CD4-positive, CD25-positive, alpha-beta regulatory T cell (primary cell): ENCODE data around the gene ASB18. TPM values are rescaled to one million over a fixed set of nuclear protein-coding genes. Genes with fewer than 3 reads are reported as not detected.

Source experiments
- ATAC-seq, 2 donors: fragments of 150-1000 bp; cut with Tn5 transposase; one replicate each; pipeline ENCODE4 v1.10.0; 2021; ENCODE audit warnings: low read depth in 2 of 2, moderate number of reproducible peaks in 2 of 2, moderate library complexity in 1 of 2
- DNase-seq, 3 donors: peaks; one replicate each; pipeline versions ENCODE4 v3.0.0 to v3.0.0-alpha.2; 2012 to 2022; ENCODE audit warnings: mixed read lengths in 1 of 3
- H3K27ac ChIP-seq: one replicate; pipeline ENCODE4 v1.7.0; 2013; ENCODE audit warnings: mild to moderate bottlenecking, low read length; ENCODE audit not compliant: insufficient read depth, poor library complexity, severe bottlenecking
- H3K27me3 ChIP-seq: one replicate; pipeline ENCODE4 v1.7.0; 2013; ENCODE audit warnings: low read length; ENCODE audit not compliant: control insufficient read depth, insufficient read depth
- H3K36me3 ChIP-seq: one replicate; pipeline ENCODE4 v1.7.0; 2013; ENCODE audit warnings: mild to moderate bottlenecking, low read length, moderate library complexity; ENCODE audit not compliant: control insufficient read depth, insufficient read depth
- H3K4me1 ChIP-seq: 2 replicates; pipeline ENCODE4 v1.7.0; 2013; ENCODE audit warnings: mild to moderate bottlenecking, low read length; ENCODE audit not compliant: insufficient read depth, control insufficient read depth, poor library complexity, severe bottlenecking
- H3K4me3 ChIP-seq: one replicate; pipeline ENCODE4 v1.7.0; 2013; ENCODE audit warnings: low read depth, mild to moderate bottlenecking, low read length, moderate library complexity
- H3K9me3 ChIP-seq, 2 experiments: 1 replicate in 1 of 2; 2 replicates in 1 of 2; pipeline ENCODE4 v1.7.0; 2013; ENCODE audit warnings: low read length in 2 of 2, mild to moderate bottlenecking in 1 of 2, moderate library complexity in 1 of 2; ENCODE audit not compliant: control insufficient read depth in 2 of 2
- H3K27ac Mint-ChIP-seq, 3 donors: one replicate each; pipeline ENCODE4 v1.8.0; 2020 to 2022; ENCODE audit warnings: mild to moderate bottlenecking in 3 of 3, mixed read lengths in 3 of 3, moderate library complexity in 2 of 3
- H3K27me3 Mint-ChIP-seq: one replicate; pipeline ENCODE4 v1.8.0; 2022; ENCODE audit warnings: mild to moderate bottlenecking, mixed read lengths
- H3K36me3 Mint-ChIP-seq: one replicate; pipeline ENCODE4 v1.8.0; 2020; ENCODE audit warnings: mixed read lengths
- H3K4me1 Mint-ChIP-seq, 4 donors: one replicate each; pipeline ENCODE4 v1.8.0; 2020 to 2022; ENCODE audit warnings: mixed read lengths in 4 of 4, mild to moderate bottlenecking in 1 of 4
- H3K4me3 Mint-ChIP-seq, 4 donors: one replicate each; pipeline ENCODE4 v1.8.0; 2020 to 2022; ENCODE audit warnings: mild to moderate bottlenecking in 4 of 4, mixed read lengths in 4 of 4, moderate library complexity in 3 of 4
- H3K9me3 Mint-ChIP-seq, 7 donors: one replicate each; pipeline ENCODE4 v1.8.0; 2020 to 2022; ENCODE audit warnings: mixed read lengths in 7 of 7, mild to moderate bottlenecking in 3 of 7, moderate library complexity in 2 of 7
- polyA plus RNA-seq, 4 donors: library from polyadenylated mRNA; unstranded; fragments of 300-500 nt; fragmentation: Illumina TruSeq; gene quantifications; one replicate each; pipeline ENCODE4 v1.2.3, GENCODE V29; 2021
- total RNA-seq: library from RNA; stranded (reverse); gene quantifications from one replicate; pipeline ENCODE4 v1.2.3, GENCODE V29; 2022

Gene ASB18
- total and polyA plus RNA-seq, 5 donors from 2014 or later, result not detected

DNA sequence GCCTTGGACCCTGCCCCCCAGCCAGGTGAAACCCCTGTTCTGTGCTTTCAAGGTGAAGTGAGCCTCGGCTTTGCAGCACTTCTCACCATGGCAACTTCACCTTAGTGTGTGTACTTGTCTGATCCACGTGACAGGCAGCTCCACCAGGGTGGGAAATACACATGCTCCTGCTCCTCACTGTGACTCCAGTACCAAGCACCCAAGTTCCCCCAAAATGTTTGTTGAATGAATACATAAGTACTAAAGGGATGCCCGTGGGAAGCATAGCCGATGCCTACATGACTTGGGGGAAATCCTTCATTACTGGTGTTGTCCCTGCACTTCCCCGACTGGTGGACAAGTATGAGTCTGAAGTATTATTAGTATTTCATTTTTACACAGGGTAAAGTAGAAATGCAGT, 54.2 kb downstream of the ASB18 start:
- Mint-ChIP-seq H3K9me3 (peaks cover 0 to 6% (median 2%) of the 10 kb centered on the region in 7 donors), H3K36me3 (no peaks in the 10 kb centered on the region), H3K27me3 (peaks cover 8% of the 10 kb centered on the region), H3K4me1 (no peaks in the 10 kb centered on the region), H3K27ac (no peak overlapping the region), H3K4me3 (no peak overlapping the region)
- no peak overlapping the region for H3K27ac ChIP-seq
- no peaks in the 10 kb centered on the region for H3K4me1 ChIP-seq
- no peak overlapping the region for H3K4me3 ChIP-seq
- no peaks in the 10 kb centered on the region for H3K27me3 ChIP-seq
- ATAC-seq, result no peak
- no peaks in the 10 kb centered on the region for H3K9me3 ChIP-seq
- no peak for DNase-seq
- no peaks in the 10 kb centered on the region for H3K36me3 ChIP-seq

DNA sequence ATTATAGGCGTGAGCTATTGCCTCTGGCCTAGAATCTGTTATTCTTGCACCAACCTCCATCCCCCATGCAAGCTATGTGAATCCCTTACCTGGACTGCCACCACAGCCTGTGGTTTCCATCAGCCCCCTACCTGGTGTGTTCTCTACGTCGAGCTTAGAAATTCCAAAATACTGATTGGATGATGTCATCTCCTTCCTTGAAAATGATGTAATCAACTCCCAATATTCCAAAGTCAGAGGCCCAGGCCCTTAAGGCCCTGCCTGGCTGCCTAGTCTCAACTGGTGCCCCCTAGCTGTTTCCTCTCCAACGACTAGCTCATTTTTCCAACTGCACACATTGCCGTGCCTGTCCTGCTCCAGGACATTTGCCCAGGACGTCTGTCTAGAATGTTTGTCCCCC, 54.7 kb downstream of the ASB18 start:
- Histone ChIP-seq H3K36me3 (no peaks in the 10 kb centered on the region), H3K4me1 (no peaks in the 10 kb centered on the region), H3K27me3 (no peaks in the 10 kb centered on the region), H3K9me3 (no peaks in the 10 kb centered on the region), H3K27ac (no peak overlapping the region), H3K4me3 (no peak overlapping the region)
- H3K9me3 Mint-ChIP-seq, result peaks cover 0 to 6% (median 2%) of the 10 kb centered on the region in 7 donors
- H3K36me3 Mint-ChIP-seq, result no peaks in the 10 kb centered on the region
- H3K4me1 Mint-ChIP-seq, result no peaks in the 10 kb centered on the region
- peak overlapping the region in 1 of 3 donors; percentile 16 for H3K27ac Mint-ChIP-seq
- no peak overlapping the region for H3K4me3 Mint-ChIP-seq
- no peak for DNase-seq
- ATAC-seq, result no peak
- peaks cover 8% of the 10 kb centered on the region for H3K27me3 Mint-ChIP-seq

GRCh38 chr2:236208019-236208926, 55.9 kb downstream of the ASB18 start:
- Mint-ChIP-seq H3K27ac (no peak overlapping the region), H3K4me3 (no peak overlapping the region)

DNA sequence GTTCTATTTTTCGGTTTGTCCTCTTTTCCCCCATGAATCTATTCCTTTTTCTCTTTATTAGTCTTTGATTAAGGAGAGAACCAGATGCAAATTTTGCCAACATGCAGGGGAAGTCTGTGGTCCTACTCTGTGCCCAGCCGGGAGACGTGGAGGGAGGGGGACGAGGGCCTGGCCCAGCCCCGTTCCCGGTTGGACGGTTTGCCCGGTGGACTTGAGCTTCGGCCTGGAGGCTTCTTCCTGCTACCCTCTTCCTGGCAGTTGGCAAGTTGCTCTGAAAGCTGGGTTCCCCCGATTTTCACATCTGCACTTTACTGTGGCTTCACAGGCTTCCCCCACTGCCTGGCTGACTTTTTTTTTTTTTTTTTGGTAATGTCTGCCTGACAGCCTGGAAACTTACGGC, 56.7 kb downstream of the ASB18 start:
- Mint-ChIP-seq H3K9me3 (peaks cover 0 to 6% (median 2%) of the 10 kb centered on the region in 7 donors), H3K4me3 (no peak overlapping the region), H3K27me3 (peaks cover 8% of the 10 kb centered on the region), H3K27ac (no peak overlapping the region), H3K36me3 (no peaks in the 10 kb centered on the region), H3K4me1 (no peaks in the 10 kb centered on the region)
- H3K27ac ChIP-seq, result no peak overlapping the region
- no peaks in the 10 kb centered on the region for H3K36me3 ChIP-seq
- H3K27me3 ChIP-seq, result no peaks in the 10 kb centered on the region
- H3K9me3 ChIP-seq, result no peaks in the 10 kb centered on the region
- H3K4me3 ChIP-seq, result no peak overlapping the region
- ATAC-seq (no peak), DNase-seq (no peak)
- no peaks in the 10 kb centered on the region for H3K4me1 ChIP-seq

More at GRCh38 chr2:236208019-236208926, 55.9 kb downstream of the ASB18 start:
- H3K27me3 Mint-ChIP-seq, result peaks cover 8% of the 10 kb centered on the region
- Histone ChIP-seq H3K4me1 (no peaks in the 10 kb centered on the region), H3K27ac (no peak overlapping the region), H3K27me3 (no peaks in the 10 kb centered on the region), H3K9me3 (no peaks in the 10 kb centered on the region), H3K36me3 (no peaks in the 10 kb centered on the region), H3K4me3 (no peak overlapping the region)
- no peaks in the 10 kb centered on the region for H3K36me3 Mint-ChIP-seq
- no peaks in the 10 kb centered on the region for H3K4me1 Mint-ChIP-seq
- ATAC-seq (no peak), DNase-seq (no peak)
- H3K9me3 Mint-ChIP-seq, result peaks cover 0 to 6% (median 2%) of the 10 kb centered on the region in 7 donors

DNA sequence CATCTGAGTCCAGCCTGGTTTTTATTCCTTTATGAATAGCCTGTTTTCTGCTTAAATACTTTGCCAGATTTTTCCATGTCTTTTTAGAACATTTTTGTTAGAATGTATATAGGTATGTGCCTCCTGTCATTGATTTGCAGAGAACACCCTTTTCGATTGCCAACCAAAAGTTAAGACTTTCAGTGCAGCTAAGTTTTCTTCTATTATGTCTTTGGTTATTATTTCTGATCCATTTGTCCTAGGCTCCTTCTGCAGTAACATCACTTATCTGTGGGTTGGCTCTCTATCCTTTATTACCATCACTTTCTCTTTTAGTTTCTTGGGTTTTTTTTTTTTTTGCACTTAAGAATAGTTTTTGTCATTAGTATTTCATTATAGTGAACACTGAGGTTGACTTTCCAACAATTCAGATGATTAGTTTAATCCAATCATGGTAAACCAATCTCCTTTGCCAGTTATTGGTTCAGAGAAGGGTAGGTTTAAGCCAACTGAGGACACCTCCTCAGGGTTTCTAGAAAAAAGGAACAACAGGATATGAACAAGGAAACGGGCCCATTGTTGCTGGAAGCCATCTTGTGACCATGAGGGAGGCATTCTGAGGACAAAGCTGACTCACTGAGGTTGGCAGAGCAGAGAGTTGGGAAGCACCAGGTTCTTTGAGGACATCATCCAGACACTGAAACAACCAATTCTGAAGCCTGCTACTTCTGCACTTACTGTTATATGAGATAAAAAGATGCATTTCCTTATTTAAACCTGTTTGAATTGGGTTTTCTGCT, 58.1 kb downstream of the ASB18 start:
- Histone ChIP-seq H3K36me3 (no peaks in the 10 kb centered on the region), H3K4me3 (no peak overlapping the region), H3K9me3 (no peaks in the 10 kb centered on the region), H3K4me1 (no peaks in the 10 kb centered on the region), H3K27me3 (no peaks in the 10 kb centered on the region), H3K27ac (no peak overlapping the region)
- H3K27me3 Mint-ChIP-seq, result peaks cover 8% of the 10 kb centered on the region
- H3K27ac Mint-ChIP-seq, result no peak overlapping the region
- DNase-seq, result no peak
- H3K4me1 Mint-ChIP-seq, result no peaks in the 10 kb centered on the region
- no peak for ATAC-seq
- H3K9me3 Mint-ChIP-seq, result peaks cover 0 to 6% (median 2%) of the 10 kb centered on the region in 7 donors
- H3K4me3 Mint-ChIP-seq, result no peak overlapping the region
- H3K36me3 Mint-ChIP-seq, result no peaks in the 10 kb centered on the region

GRCh38 chr2:236204953-236205352, 59.3 kb downstream of the ASB18 start:
- no peak for DNase-seq
- H3K4me1 ChIP-seq, result no peaks in the 10 kb centered on the region
- H3K27ac ChIP-seq, result no peak overlapping the region
- Mint-ChIP-seq H3K4me1 (no peaks in the 10 kb centered on the region), H3K27me3 (peaks cover 4% of the 10 kb centered on the region), H3K9me3 (peaks cover 0 to 6% (median 2%) of the 10 kb centered on the region in 7 donors), H3K36me3 (no peaks in the 10 kb centered on the region), H3K4me3 (no peak overlapping the region), H3K27ac (no peak overlapping the region)
- no peaks in the 10 kb centered on the region for H3K9me3 ChIP-seq
- H3K36me3 ChIP-seq, result no peaks in the 10 kb centered on the region
- no peaks in the 10 kb centered on the region for H3K27me3 ChIP-seq
- H3K4me3 ChIP-seq, result no peak overlapping the region
- no peak for ATAC-seq

DNA sequence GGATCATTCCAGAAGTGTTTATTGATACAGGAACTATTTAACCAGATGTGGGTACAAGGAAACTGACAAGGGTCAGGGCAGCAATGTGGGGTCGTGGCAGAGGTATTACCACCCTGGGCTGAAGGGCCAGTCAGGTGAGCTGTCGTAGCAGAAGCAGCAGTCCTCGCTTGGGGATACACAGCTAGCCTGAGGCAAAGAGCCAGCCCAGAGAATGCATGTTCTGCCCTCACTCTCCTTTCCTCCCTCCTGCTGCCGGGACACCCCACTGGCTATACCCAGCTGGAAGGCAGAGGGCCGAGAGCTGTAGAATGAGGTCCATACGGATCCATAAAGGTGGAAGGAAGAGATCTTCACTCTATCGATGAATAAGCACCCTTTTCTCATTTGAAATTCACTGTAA, 63.8 kb downstream of the ASB18 start:
- Mint-ChIP-seq H3K4me1 (no peaks in the 10 kb centered on the region), H3K27me3 (peaks cover 15% of the 10 kb centered on the region), H3K9me3 (no peaks in the 10 kb centered on the region), H3K27ac (no peak overlapping the region), H3K36me3 (no peaks in the 10 kb centered on the region), H3K4me3 (no peak overlapping the region)
- Histone ChIP-seq H3K4me3 (no peak overlapping the region), H3K9me3 (no peaks in the 10 kb centered on the region), H3K27me3 (no peaks in the 10 kb centered on the region), H3K4me1 (no peaks in the 10 kb centered on the region), H3K27ac (no peak overlapping the region), H3K36me3 (no peaks in the 10 kb centered on the region)
- no peak for ATAC-seq
- DNase-seq, result no peak
